Measurements from ENCODE around the gene RPL7A. TPM values are rescaled to one million over a fixed set of nuclear protein-coding genes. Genes with fewer than 3 reads are reported as not detected.

Gene RPL7A
- total RNA-seq, 3 donors from 2014 or later: 2,020 to 2,813 (median 2,212) TPM

DNA sequence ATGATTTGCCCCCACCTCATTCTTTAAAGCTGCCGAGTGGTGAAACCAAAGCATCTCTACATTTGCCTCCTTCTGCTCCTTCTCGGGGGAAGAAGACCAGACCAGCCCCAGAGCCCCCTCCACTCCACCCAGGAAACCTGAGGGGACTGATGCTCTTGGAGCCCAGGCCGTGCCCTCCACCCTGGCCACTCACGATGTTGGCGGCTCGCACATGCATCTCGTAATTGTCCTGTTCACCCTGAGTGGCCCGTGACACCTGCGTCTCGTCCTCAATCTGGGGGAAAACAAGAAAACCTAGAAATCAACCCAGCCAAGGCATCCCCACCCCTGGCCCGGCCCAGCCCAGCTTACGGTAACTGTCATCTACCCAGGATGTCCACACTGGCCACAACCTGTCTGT is 3.0 kb upstream of the RPL7A start:
- Histone ChIP-seq H3K4me3 (no peak overlapping the region), H3K27me3 (no peaks in the 10 kb centered on the region), H3K27ac (no peak overlapping the region), H3K4me1 (peaks cover 0 to 18% of the 10 kb centered on the region in 2 donors), H3K36me3 (peaks cover 5% of the 10 kb centered on the region), H3K9me3 (no peaks in the 10 kb centered on the region)
- TF ChIP-seq POLR2A (IDR thresholded peaks at IDR 0.05) (no peak), POLR2AphosphoS5 (IDR thresholded peaks at IDR 0.05) (no peak)
- TF ChIP-seq, protein P1, sequence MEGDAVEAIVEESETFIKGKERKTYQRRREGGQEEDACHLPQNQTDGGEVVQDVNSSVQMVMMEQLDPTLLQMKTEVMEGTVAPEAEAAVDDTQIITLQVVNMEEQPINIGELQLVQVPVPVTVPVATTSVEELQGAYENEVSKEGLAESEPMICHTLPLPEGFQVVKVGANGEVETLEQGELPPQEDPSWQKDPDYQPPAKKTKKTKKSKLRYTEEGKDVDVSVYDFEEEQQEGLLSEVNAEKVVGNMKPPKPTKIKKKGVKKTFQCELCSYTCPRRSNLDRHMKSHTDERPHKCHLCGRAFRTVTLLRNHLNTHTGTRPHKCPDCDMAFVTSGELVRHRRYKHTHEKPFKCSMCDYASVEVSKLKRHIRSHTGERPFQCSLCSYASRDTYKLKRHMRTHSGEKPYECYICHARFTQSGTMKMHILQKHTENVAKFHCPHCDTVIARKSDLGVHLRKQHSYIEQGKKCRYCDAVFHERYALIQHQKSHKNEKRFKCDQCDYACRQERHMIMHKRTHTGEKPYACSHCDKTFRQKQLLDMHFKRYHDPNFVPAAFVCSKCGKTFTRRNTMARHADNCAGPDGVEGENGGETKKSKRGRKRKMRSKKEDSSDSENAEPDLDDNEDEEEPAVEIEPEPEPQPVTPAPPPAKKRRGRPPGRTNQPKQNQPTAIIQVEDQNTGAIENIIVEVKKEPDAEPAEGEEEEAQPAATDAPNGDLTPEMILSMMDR (IDR thresholded peaks at IDR 0.05): no peak
- DNase-seq (ENCODE audit: low spot score in 2 of 2): no peak
- intact Hi-C loops (cut with DNase I; ENCODE audit: low total_unique reads): no loop called here

- peaks cover 8% of the 10 kb centered on the region for H3K36me3 ChIP-seq
- TF ChIP-seq, protein P1 (IDR thresholded peaks at IDR 0.05): no peak
- TF ChIP-seq POLR2AphosphoS5 (IDR thresholded peaks at IDR 0.05) (no peak), POLR2A (IDR thresholded peaks at IDR 0.05) (no peak)
- intact Hi-C loops (cut with DNase I; ENCODE audit: low total_unique reads): no loop called here
- H3K9me3 ChIP-seq: no peaks in the 10 kb centered on the region
- peaks cover 0 to 18% of the 10 kb centered on the region in 2 donors for H3K4me1 ChIP-seq
- H3K27me3 ChIP-seq: no peaks in the 10 kb centered on the region
- no peak overlapping the region for H3K4me3 ChIP-seq
- DNase-seq (ENCODE audit: low spot score in 2 of 2): no peak
- no peak overlapping the region for H3K27ac ChIP-seq
These were observed 2.4 kb upstream of the RPL7A start for GRCh38 chr9:133345596-133345995.

DNA sequence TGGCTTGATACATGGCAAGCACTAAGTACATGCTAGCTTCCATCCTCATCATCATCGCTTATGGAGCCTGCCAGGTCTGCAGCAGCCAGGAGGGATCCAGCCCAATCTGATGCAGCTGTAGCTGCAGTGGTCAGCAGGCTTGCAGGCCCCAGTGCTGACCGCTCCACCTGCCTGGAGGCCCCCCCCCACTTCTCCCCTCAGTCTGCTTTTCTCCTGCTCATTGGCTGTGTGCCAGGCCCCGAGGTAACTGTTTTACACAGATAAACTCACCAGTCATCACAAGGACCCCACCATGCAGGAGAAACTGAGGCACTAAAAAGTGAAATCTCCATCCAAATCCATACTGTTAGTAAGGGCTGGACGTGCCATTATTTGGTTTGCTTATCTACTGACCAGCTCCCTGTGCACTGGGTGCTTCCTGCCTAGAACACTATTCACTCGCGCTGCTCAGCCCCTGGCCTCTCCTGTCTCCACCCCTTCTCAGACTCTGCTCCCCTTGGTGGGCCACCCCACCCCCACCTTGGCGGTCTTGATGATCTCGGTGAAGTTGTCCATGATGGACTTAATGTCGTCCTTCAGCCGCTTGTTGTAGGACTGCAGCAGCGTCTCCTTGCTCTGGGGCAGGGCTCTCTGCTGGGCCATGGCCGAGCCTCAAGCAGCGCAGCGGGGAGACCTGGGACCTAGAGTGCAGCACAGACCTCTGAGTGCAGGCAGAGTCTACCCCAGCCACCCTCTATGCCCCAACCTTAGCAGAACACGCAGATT is 1.8 kb upstream of the RPL7A start:
- DNase-seq (ENCODE audit: low spot score in 2 of 2): no peak
- H3K36me3 ChIP-seq: peaks cover 11% of the 10 kb centered on the region
- H3K4me3 ChIP-seq: peak overlapping the region; percentile 95 to 99 (median 99)

DNA sequence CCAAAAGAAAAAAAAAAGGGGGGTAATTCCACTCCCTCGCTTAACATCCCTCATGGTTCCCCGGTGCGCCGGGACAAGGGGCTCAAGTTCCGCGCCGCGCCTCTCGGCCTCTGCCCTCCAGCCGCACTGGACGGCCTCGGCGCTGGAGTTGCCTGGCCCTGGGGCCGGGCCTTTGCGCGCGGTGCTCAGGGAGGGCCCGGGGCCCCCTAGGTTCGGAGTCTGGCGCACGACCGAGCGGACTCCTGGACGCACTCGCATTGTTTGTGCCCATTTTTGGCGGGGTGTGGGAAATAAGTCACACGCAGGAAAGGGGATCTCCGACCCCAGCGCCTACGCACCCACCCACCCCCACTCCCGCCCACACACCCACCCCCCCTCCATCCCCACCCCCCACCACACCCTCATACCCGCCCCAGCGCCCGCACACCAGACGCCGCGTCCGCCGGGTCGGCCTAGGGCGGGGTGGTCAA is 468 bp upstream of the RPL7A start:
- peak in 1 of 2 donors; percentile 51 for DNase-seq (ENCODE audit: low spot score in 2 of 2)
- no peaks in the 10 kb centered on the region for H3K27me3 ChIP-seq
- H3K4me3 ChIP-seq: peak overlapping the region; percentile 95 to 99 (median 99)
- H3K27ac ChIP-seq: peak overlapping the region; percentile 96 to 98
- no peaks in the 10 kb centered on the region for H3K9me3 ChIP-seq
- H3K36me3 ChIP-seq: peaks cover 6% of the 10 kb centered on the region
- H3K4me1 ChIP-seq: peaks cover 0 to 18% of the 10 kb centered on the region in 2 donors
- TF ChIP-seq POLR2A (IDR thresholded peaks at IDR 0.05) (no peak), POLR2AphosphoS5 (IDR thresholded peaks at IDR 0.05) (no peak)
- TF ChIP-seq, protein P1 (IDR thresholded peaks at IDR 0.05): no peak
- intact Hi-C loops (cut with DNase I; ENCODE audit: low total_unique reads): no loop called here

More for the DNA sequence above, 1.8 kb upstream of the RPL7A start:
- H3K9me3 ChIP-seq: no peaks in the 10 kb centered on the region
- peaks cover 0 to 18% of the 10 kb centered on the region in 2 donors for H3K4me1 ChIP-seq
- no peaks in the 10 kb centered on the region for H3K27me3 ChIP-seq
- intact Hi-C loops (cut with DNase I; ENCODE audit: low total_unique reads): no loop called here
- no peak for TF ChIP-seq POLR2AphosphoS5 (IDR thresholded peaks at IDR 0.05)
- TF ChIP-seq, protein P1 (IDR thresholded peaks at IDR 0.05): no peak
- no peak for TF ChIP-seq POLR2A (IDR thresholded peaks at IDR 0.05)
- peak overlapping the region; percentile 96 to 98 for H3K27ac ChIP-seq
